ENCODE measurements around the gene GAL. TPM values are rescaled to one million over a fixed set of nuclear protein-coding genes. Genes with fewer than 3 reads are reported as not detected.
A peak's percentile ranks its signal among the peaks of the same experiment; 100 is the strongest.

Gene GAL
- total RNA-seq, 1 donor from 2014 or later = not detected

GRCh38 chr11:68680541-68681231 lies 3.7 kb upstream of the GAL start:
- peaks cover 4% of the 10 kb centered on the region for H3K9me3 Mint-ChIP-seq
- H3K4me1 Mint-ChIP-seq = peaks cover 9% of the 10 kb centered on the region
- DNase-seq (ENCODE audit: low spot score) = no peak

DNA sequence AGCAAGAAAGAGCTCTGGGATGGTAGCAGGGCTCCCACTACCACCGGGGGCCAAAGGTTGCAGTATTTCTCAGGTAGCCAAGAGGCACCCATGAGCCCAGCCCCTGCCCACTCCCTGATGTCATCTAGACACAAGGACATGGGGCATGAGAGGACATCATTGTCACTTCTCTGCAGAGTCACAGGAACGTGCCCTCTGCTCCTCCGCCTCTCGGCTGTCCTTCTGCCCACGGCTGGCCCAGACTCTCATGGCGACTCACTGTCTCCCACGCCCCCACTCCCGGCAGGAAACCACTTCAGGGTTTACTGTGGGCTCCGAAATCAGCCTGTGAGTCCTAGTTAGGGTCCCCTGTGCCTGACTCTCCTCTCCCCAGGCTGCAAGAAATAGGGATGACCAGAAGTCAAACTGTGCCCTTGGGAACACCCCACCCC lies 1.8 kb upstream of the GAL start:
- Histone ChIP-seq H3K27me3 (peaks cover 59% of the 10 kb centered on the region), H3K9ac (no peak overlapping the region), H3K4me1 (peaks cover 9% of the 10 kb centered on the region), H3K27ac (no peak overlapping the region), H3F3A (ENCODE audit: low read depth) (no peaks in the 10 kb centered on the region), H3K9me3 (ENCODE audit: low read depth) (no peaks in the 10 kb centered on the region), H3K79me2 (ENCODE audit: low read depth) (no peaks in the 10 kb centered on the region), H2AFZ (replicated peaks) (no peak overlapping the region), H3K4me2 (no peak overlapping the region), H4K20me1 (ENCODE audit: low read depth) (no peaks in the 10 kb centered on the region), H3K36me3 (no peaks in the 10 kb centered on the region), H3K4me3 (no peak overlapping the region)
- peaks cover 50% of the 10 kb centered on the region for H3K27me3 Mint-ChIP-seq (ENCODE audit: insufficient read depth, low read depth)
- peaks cover 9% of the 10 kb centered on the region for H3K4me1 Mint-ChIP-seq
- DNase-seq (ENCODE audit: low spot score) = no peak
- H3K36me3 Mint-ChIP-seq = no peaks in the 10 kb centered on the region
- no peak overlapping the region for H3K27ac Mint-ChIP-seq
- peak overlapping the region; percentile 12 for H3K4me3 Mint-ChIP-seq
- TF ChIP-seq EZH2 (IDR thresholded peaks at IDR 0.05) (no peak), EZH2phosphoT487 (IDR thresholded peaks at IDR 0.05) (no peak), CTCF (IDR thresholded peaks at IDR 0.05) (no peak)
- H3K9me3 Mint-ChIP-seq = peaks cover 4% of the 10 kb centered on the region

More at GRCh38 chr11:68680541-68681231, 3.7 kb upstream of the GAL start:
- H3K27ac ChIP-seq = no peak overlapping the region
- Mint-ChIP-seq H3K4me3 (no peak overlapping the region), H3K27ac (no peak overlapping the region), H3K36me3 (no peaks in the 10 kb centered on the region), H3K27me3 (ENCODE audit: insufficient read depth, low read depth) (peaks cover 36% of the 10 kb centered on the region)
- no peaks in the 10 kb centered on the region for H3F3A ChIP-seq (ENCODE audit: low read depth)
- no peaks in the 10 kb centered on the region for H3K9me3 ChIP-seq (ENCODE audit: low read depth)
- TF ChIP-seq CTCF (IDR thresholded peaks at IDR 0.05) (no peak), EZH2phosphoT487 (IDR thresholded peaks at IDR 0.05) (no peak), EZH2 (IDR thresholded peaks at IDR 0.05) (no peak)
- no peak overlapping the region for H3K4me2 ChIP-seq
- no peak overlapping the region for H3K9ac ChIP-seq
- H3K4me1 ChIP-seq = peaks cover 9% of the 10 kb centered on the region
- peaks cover 41% of the 10 kb centered on the region for H3K27me3 ChIP-seq
- no peaks in the 10 kb centered on the region for H3K36me3 ChIP-seq
- no peaks in the 10 kb centered on the region for H3K79me2 ChIP-seq (ENCODE audit: low read depth)
- no peak overlapping the region for H3K4me3 ChIP-seq
- H2AFZ ChIP-seq (replicated peaks) = no peak overlapping the region
- H4K20me1 ChIP-seq (ENCODE audit: low read depth) = no peaks in the 10 kb centered on the region

GRCh38 chr11:68683121-68683520 lies 1.2 kb upstream of the GAL start:
- Mint-ChIP-seq H3K27ac (no peak overlapping the region), H3K4me3 (peak overlapping the region; percentile 12), H3K4me1 (peaks cover 9% of the 10 kb centered on the region), H3K36me3 (no peaks in the 10 kb centered on the region), H3K9me3 (peaks cover 4% of the 10 kb centered on the region), H3K27me3 (ENCODE audit: insufficient read depth, low read depth) (peaks cover 47% of the 10 kb centered on the region)
- Histone ChIP-seq H3K9ac (no peak overlapping the region), H3K4me2 (no peak overlapping the region), H3K9me3 (ENCODE audit: low read depth) (no peaks in the 10 kb centered on the region), H3K27ac (no peak overlapping the region), H4K20me1 (ENCODE audit: low read depth) (no peaks in the 10 kb centered on the region), H3F3A (ENCODE audit: low read depth) (no peaks in the 10 kb centered on the region), H3K27me3 (peaks cover 64% of the 10 kb centered on the region), H3K36me3 (no peaks in the 10 kb centered on the region), H3K4me3 (no peak overlapping the region), H2AFZ (replicated peaks) (no peak overlapping the region), H3K79me2 (ENCODE audit: low read depth) (no peaks in the 10 kb centered on the region), H3K4me1 (peaks cover 9% of the 10 kb centered on the region)
- no peak for DNase-seq (ENCODE audit: low spot score)
- TF ChIP-seq EZH2phosphoT487 (IDR thresholded peaks at IDR 0.05) = no peak
- no peak for TF ChIP-seq CTCF (IDR thresholded peaks at IDR 0.05)
- no peak for TF ChIP-seq EZH2 (IDR thresholded peaks at IDR 0.05)

Data from neural progenitor cell (in vitro differentiated cells).